Measurements from ENCODE around the gene HOXB9. TPM values are rescaled to one million over a fixed set of nuclear protein-coding genes. Genes with fewer than 3 reads are reported as not detected.
A peak's percentile ranks its signal among the peaks of the same experiment; 100 is the strongest.

The HOXB9 gene
- total RNA-seq, 4 donors from 2014 or later: not detected

DNA sequence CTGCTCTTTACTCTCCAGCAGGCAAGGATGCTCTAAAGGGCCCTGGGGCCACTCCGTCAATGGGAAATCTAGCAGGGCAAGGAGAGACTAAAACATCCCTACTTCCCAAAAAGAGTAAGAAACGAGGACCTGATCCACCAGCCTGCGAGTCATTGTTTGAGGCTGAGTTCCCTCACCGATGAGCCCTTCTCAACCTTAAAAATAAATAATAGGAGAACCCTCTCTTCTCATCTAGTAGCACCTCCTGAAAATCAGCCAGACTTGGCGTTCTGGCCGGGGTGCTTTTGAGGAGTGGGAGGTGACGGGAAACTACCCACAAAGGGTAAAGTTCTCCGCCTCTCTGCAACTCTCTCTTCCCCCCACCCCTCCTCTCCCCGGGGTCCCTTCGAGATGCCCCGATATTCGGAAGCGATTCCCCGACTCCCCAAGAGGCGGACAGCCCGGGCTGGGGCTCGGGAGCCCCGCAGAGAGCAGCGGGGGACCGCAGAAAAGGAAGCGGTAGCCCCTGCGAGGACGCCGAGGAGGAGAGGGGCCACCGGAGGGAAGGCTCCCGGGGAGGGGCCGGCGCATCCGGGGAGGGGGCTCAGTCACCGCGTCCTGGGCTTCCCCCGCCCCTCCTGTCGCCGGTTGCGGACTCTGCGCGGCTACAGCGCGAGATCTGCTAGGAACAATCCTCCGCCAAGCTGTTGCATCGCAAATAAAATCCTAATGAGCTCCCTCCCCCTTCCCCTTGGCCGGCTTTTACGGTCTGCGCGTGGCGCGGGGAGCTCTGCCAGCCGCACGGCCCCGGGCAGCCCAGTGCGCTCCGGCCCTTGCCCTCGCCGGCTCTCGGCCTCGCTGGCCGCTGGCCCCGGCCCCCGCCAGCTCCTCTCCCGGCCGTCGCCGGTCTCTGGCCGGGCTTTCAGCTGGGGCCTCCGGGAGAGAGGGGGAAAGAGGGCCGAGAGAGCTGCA, 1.3 kb downstream of the HOXB9 start:
- intact Hi-C loops (cut with DNase I; ENCODE audit: low total_unique reads) (no loop called here), in situ Hi-C loops (cut with MboI; ENCODE audit: low sequenced_read_pairs in 4 of 4) (loop anchor here in 1 of 4 donors (10.0 to 25.0 kb wide), 2 partner anchors 112 to 320 kb away; partner anchors contain the start of gene HOXB13)
- DNase-seq (no peak), ATAC-seq (no peak)
- Histone ChIP-seq H3K4me3 (peak overlapping the region; percentile 39 to 53 (median 48)), H3K9me3 (no peaks in the 10 kb centered on the region), H3K36me3 (no peaks in the 10 kb centered on the region), H3K27ac (no peak overlapping the region), H3K27me3 (peaks cover 94 to 100% (median 98%) of the 10 kb centered on the region in 3 donors), H3K4me1 (peaks cover 13 to 26% of the 10 kb centered on the region in 2 donors)
- no peak for TF ChIP-seq CTCF (IDR thresholded peaks at IDR 0.05 in 4 of 5, conservative IDR thresholded peaks at IDR 0.05 in 1 of 5)
- no peak for TF ChIP-seq POLR2A (IDR thresholded peaks at IDR 0.05)

GRCh38 chr17:48624118-48624517, 2.0 kb downstream of the HOXB9 start:
- no peak for TF ChIP-seq POLR2A (IDR thresholded peaks at IDR 0.05)
- in situ Hi-C loops (cut with MboI; ENCODE audit: low sequenced_read_pairs in 4 of 4): loop anchor here in 1 of 4 donors (10.0 kb wide), 1 partner anchor 319 kb away; no protein-coding TSS in a partner anchor
- Histone ChIP-seq H3K9me3 (no peaks in the 10 kb centered on the region), H3K27ac (no peak overlapping the region), H3K4me3 (no peak overlapping the region), H3K27me3 (peaks cover 95 to 100% (median 98%) of the 10 kb centered on the region in 3 donors), H3K4me1 (peaks cover 13 to 26% of the 10 kb centered on the region in 2 donors), H3K36me3 (no peaks in the 10 kb centered on the region)
- ATAC-seq (no peak), DNase-seq (no peak)
- intact Hi-C loops (cut with DNase I; ENCODE audit: low total_unique reads): no loop called here

DNA sequence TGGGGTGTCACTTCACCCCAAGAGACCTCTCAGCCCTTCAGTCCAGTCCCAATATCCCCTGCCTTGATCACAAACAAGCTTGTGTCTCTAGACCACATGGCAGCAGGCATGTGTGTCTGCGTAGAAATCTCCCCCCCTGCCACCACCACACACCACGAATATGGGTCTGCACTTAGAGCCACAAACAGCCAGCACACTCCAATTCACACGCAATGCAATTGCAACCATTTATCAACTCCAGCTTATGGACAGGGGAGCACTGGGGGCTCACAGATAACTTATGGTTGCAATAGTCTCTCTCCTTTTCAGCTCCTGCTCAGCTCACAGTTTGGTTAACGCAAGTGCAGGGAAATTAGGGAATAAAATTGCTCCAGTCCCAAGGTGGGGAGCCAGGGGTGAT, 2.6 kb downstream of the HOXB9 start:
- no peak for TF ChIP-seq POLR2A (IDR thresholded peaks at IDR 0.05)
- no peak for TF ChIP-seq CTCF (IDR thresholded peaks at IDR 0.05 in 4 of 5, conservative IDR thresholded peaks at IDR 0.05 in 1 of 5)
- H3K27me3 ChIP-seq: peaks cover 95 to 99% (median 98%) of the 10 kb centered on the region in 3 donors
- H3K36me3 ChIP-seq: no peaks in the 10 kb centered on the region
- H3K9me3 ChIP-seq: no peaks in the 10 kb centered on the region
- intact Hi-C loops (cut with DNase I; ENCODE audit: low total_unique reads) (no loop called here), in situ Hi-C loops (cut with MboI; ENCODE audit: low sequenced_read_pairs in 4 of 4) (loop anchor here in 1 of 4 donors (10.0 kb wide), 1 partner anchor 319 kb away; no protein-coding TSS in a partner anchor)
- H3K4me3 ChIP-seq: no peak overlapping the region
- H3K27ac ChIP-seq: no peak overlapping the region
- DNase-seq (no peak), ATAC-seq (no peak)
- peaks cover 13 to 26% of the 10 kb centered on the region in 2 donors for H3K4me1 ChIP-seq

DNA sequence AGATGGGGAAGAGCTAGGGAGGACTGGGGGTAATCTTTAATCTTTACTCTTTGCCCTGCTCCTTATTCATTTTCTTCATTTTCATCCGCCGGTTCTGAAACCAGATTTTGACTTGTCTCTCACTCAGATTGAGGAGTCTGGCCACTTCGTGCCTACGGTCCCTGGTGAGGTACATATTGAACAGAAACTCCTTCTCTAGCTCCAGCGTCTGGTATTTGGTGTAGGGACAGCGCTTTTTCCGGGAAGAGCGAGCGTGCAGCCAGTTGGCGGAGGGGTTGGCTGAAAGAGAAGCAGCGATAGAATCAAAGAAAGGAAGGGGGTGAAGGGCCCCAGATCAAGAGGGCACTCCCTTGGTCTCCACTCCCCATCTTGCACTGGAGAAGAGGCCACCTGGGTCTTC, 3.3 kb downstream of the HOXB9 start:
- DNase-seq: no peak
- Histone ChIP-seq H3K36me3 (no peaks in the 10 kb centered on the region), H3K27ac (no peak overlapping the region), H3K4me1 (peaks cover 13 to 23% of the 10 kb centered on the region in 2 donors), H3K9me3 (no peaks in the 10 kb centered on the region), H3K4me3 (no peak overlapping the region), H3K27me3 (peaks cover 93 to 99% (median 97%) of the 10 kb centered on the region in 3 donors)
- TF ChIP-seq POLR2A (IDR thresholded peaks at IDR 0.05) (no peak), CTCF (IDR thresholded peaks at IDR 0.05 in 4 of 5, conservative IDR thresholded peaks at IDR 0.05 in 1 of 5) (no peak)
- in situ Hi-C loops (cut with MboI; ENCODE audit: low sequenced_read_pairs in 4 of 4): loop anchor here in 1 of 4 donors (10.0 kb wide), 1 partner anchor 318 kb away; no protein-coding TSS in a partner anchor
- ATAC-seq: no peak
- intact Hi-C loops (cut with DNase I; ENCODE audit: low total_unique reads): no loop called here

Measured in gastrocnemius medialis (tissue), 4 donors.